Prostate gland (tissue), 2 donors: ENCODE results near the gene FAM229B. TPM values are rescaled to one million over a fixed set of nuclear protein-coding genes. Genes with fewer than 3 reads are reported as not detected.

Experiments used
- DNase-seq: peaks from one replicate; pipeline ENCODE4 v3.0.0-alpha.2; 2019; ENCODE audit warnings: low spot score
- H3K27ac ChIP-seq, 2 donors: fragments of 200-600 bp; sonication (generic); 2 replicates each; pipeline ENCODE4 v1.5.1; 2017 to 2019
- H3K27me3 ChIP-seq: fragments of 200-600 bp; sonication (generic); replicated peaks from 2 replicates; pipeline ENCODE4 v1.5.1; 2019; ENCODE audit not compliant: insufficient read depth
- H3K36me3 ChIP-seq, 2 donors: fragments of 200-600 bp; sonication (generic); 1 replicate in 1 of 2; 2 replicates in 1 of 2; pipeline versions ENCODE4 v1.5.1 to v1.8.1; 2017 to 2019
- H3K4me1 ChIP-seq: fragments of 200-600 bp; sonication (generic); replicated peaks from 2 replicates; pipeline ENCODE4 v1.5.1; 2019
- H3K4me3 ChIP-seq, 2 donors: fragments of 200-600 bp; sonication (generic); 2 replicates each; pipeline ENCODE4 v1.5.1; 2017 to 2019
- H3K9me3 ChIP-seq: fragments of 200-600 bp; sonication (generic); 2 replicates; pipeline ENCODE4 v1.5.1; 2017
- CTCF ChIP-seq, 4 experiments: fragments of 200-600 bp in 2 of 4; fragments of 450-650 bp in 2 of 4; sonication (generic) in 2 of 4; IDR thresholded peaks; 1 replicate in 3 of 4; 2 replicates in 1 of 4; pipeline ENCODE4 v1.5.1; 2016 to 2019; ENCODE audit warnings: antibody characterized with exemption in 4 of 4, mild to moderate bottlenecking in 2 of 4, moderate library complexity in 2 of 4
- POLR2A ChIP-seq: fragments of 450-650 bp; IDR thresholded peaks from one replicate; pipeline ENCODE4 v1.6.1; 2016; ENCODE audit warnings: antibody characterized with exemption, mild to moderate bottlenecking
- POLR2AphosphoS5 ChIP-seq: sonication (generic); formaldehyde crosslinking; IDR thresholded peaks from one replicate; pipeline ENCODE4 v1.6.1; 2017; ENCODE audit warnings: antibody characterized with exemption
- WGBS: methylation state at CpG from one replicate; pipeline ENCODE4 v1.1.5; 2018; 5-methylcytosine and 5-hydroxymethylcytosine counted together
- intact Hi-C: fragments of 100-400 bp; cut with DNase I; formaldehyde crosslinking; loops from one replicate; pipeline ENCODE4 v1.14.2; 2022
- total RNA-seq, 2 donors: library from RNA; depleted of rRNA; stranded (reverse); fragments of >200 nt; gene quantifications; one replicate each; pipeline ENCODE4 v1.1.0, GENCODE V29; 2016

Gene FAM229B
- 10 to 100 TPM; 13.7 to 32.2 TPM for total RNA-seq

DNA sequence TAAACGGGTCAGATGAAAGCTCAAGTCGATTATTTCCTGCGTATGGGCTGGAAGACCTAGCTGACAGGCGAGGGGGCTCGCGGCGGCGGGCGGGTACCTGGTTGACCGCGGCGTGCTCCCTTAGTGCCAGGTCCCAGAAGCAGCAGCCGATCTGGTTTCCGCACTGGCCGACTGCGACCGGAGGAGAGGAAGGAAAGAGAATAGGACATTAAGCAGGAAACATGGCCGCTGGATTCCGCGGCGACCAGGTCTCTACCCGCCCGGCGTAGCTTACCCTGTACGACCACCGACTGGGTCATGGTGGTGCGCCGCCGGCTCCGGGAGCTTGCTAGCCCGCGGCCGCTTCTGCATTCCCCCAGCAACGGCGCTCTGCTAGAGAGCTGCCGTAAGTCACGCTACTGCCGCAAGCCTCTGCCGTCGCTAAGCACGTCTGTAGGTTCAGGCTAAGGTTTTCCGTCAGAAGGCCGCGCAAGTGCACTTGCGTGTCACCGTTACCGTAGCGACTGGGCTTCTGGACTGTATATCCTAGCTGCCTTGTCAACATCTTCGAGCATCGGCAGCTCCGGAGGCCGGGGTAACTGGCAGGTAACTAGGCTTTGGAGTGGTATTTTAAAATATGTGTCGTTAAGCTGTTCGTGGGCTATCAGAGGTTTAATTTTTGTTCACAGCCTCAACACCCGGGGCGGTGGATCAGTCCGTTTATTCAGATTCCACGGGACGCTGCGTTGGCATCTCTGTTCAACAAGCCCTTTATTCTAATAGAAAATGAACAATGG, at the start of gene FAM229B, which contains the start of gene TUBE1:
FAM229B (plus strand) TSS at position 456 of the 776 bp plus-strand sequence. CDS start 11,693 bp downstream, outside the sequence.
TUBE1 (minus strand) TSS at position 347 of the 776 bp plus-strand sequence; CDS start at position 299, 48 bp downstream.
- Histone ChIP-seq H3K36me3 (no peaks in the 10 kb centered on the region), H3K27ac (peak within 1 kb of the TSS; percentile 80 to 81), H3K9me3 (no peaks in the 10 kb centered on the region), H3K4me3 (peak within 1 kb of the TSS; percentile 67 to 76), H3K27me3 (no peaks in the 10 kb centered on the region), H3K4me1 (no peaks in the 10 kb centered on the region)
- TF ChIP-seq POLR2AphosphoS5 (peak; percentile 90), POLR2A (peak; percentile 73), CTCF (IDR thresholded peaks at IDR 0.05) (no peak)
- intact Hi-C loops = loop anchor here (5.0 kb wide), 1 partner anchor 75 kb away; no protein-coding TSS in a partner anchor
- peak; percentile 91 for DNase-seq
- WGBS = under 1% methylated on average over 60 of the region's 60 CpGs

- intact Hi-C loops = no loop called here
- Histone ChIP-seq H3K27ac (peak overlapping the region in 1 of 2 donors; percentile 29), H3K4me3 (no peak overlapping the region), H3K36me3 (no peaks in the 10 kb centered on the region), H3K4me1 (no peaks in the 10 kb centered on the region), H3K27me3 (no peaks in the 10 kb centered on the region), H3K9me3 (no peaks in the 10 kb centered on the region)
- TF ChIP-seq CTCF (IDR thresholded peaks at IDR 0.05) (no peak), POLR2A (no peak), POLR2AphosphoS5 (peak; percentile 16)
- 68% methylated on average over 8 of the region's 8 CpGs for WGBS
- no peak for DNase-seq
These were observed 49.6 kb upstream of the FAM229B start for GRCh38 chr6:112037783-112038216.

GRCh38 chr6:112038268-112038667, 49.1 kb upstream of the FAM229B start:
- Histone ChIP-seq H3K36me3 (no peaks in the 10 kb centered on the region), H3K27me3 (no peaks in the 10 kb centered on the region), H3K4me1 (no peaks in the 10 kb centered on the region), H3K9me3 (no peaks in the 10 kb centered on the region), H3K4me3 (no peak overlapping the region), H3K27ac (peak overlapping the region in 1 of 2 donors; percentile 29)
- TF ChIP-seq POLR2A (no peak), CTCF (IDR thresholded peaks at IDR 0.05) (no peak), POLR2AphosphoS5 (no peak)
- 95% methylated on average over 5 of the region's 5 CpGs for WGBS
- DNase-seq = no peak
- intact Hi-C loops = no loop called here

DNA sequence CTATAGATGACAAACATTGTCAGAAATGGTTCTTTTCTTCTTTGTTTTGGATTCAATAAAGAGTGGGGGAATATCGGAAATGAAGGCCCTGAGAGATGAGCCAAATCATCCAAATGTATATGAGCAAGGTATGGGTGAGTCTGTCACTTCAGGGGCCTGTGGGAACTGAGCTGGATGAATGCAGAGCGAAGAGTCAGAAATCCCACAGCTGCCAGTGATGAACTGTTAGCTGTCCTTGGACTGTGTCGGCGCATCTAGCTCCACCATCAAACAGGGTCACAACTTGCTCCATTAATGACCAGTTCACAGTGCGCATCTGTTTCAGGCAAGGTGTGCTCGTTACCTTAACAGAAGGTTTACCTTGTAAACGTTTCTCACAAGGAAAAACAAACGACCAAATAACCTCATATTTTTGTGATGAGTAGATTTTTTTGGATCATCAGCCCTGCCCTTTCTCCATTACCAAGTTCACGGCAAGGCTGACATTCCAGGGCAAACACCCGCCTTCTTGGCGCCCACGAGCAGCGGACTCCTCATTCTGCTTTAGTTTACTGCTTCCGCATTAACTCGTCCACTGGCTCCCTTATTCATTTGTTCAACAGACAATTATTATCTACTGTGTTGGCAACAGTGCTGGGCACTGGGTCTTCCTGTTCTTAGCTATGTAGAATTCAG, 48.5 kb upstream of the FAM229B start:
- Histone ChIP-seq H3K27me3 (no peaks in the 10 kb centered on the region), H3K4me3 (no peak overlapping the region), H3K9me3 (no peaks in the 10 kb centered on the region), H3K4me1 (no peaks in the 10 kb centered on the region), H3K36me3 (no peaks in the 10 kb centered on the region), H3K27ac (peak overlapping the region in 1 of 2 donors; percentile 29)
- intact Hi-C loops = no loop called here
- TF ChIP-seq POLR2AphosphoS5 (peak; percentile 23), CTCF (IDR thresholded peaks at IDR 0.05) (no peak)
- no peak for DNase-seq
- WGBS = 57% methylated on average over 15 of the region's 15 CpGs
